Measurements from ENCODE around the gene GNB1.

The GNB1 gene

GRCh38 chr1:1794999-1795398, 95.9 kb downstream of the GNB1 start (continued):
- no peak for TF ChIP-seq CREB5 (CRISPR knock-in tag; IDR thresholded peaks at IDR 0.05; ENCODE audit: low read depth)
- TF ChIP-seq CSRNP3 (CRISPR knock-in tag; IDR thresholded peaks at IDR 0.05): no peak
- no peak for TF ChIP-seq ZNF8 (CRISPR knock-in tag; IDR thresholded peaks at IDR 0.05)
- TF ChIP-seq ZNF70 (CRISPR knock-in tag; IDR thresholded peaks at IDR 0.05): no peak
- TF ChIP-seq ISL1 (CRISPR knock-in tag; IDR thresholded peaks at IDR 0.05): no peak

- TF ChIP-seq ISL1 (CRISPR knock-in tag; IDR thresholded peaks at IDR 0.05): no peak
- no peak for ATAC-seq
These were observed 97.2 kb downstream of the GNB1 start for GRCh38 chr1:1793481-1794244.

- TF ChIP-seq ZC3H10 (CRISPR knock-in tag; IDR thresholded peaks at IDR 0.05) (no peak), ESRRG (CRISPR knock-in tag; IDR thresholded peaks at IDR 0.05) (no peak), TCF4 (CRISPR knock-in tag; IDR thresholded peaks at IDR 0.05; ENCODE audit: borderline replicate concordance) (no peak), SNAI2 (CRISPR knock-in tag; IDR thresholded peaks at IDR 0.05) (no peak), PATZ1 (CRISPR knock-in tag; IDR thresholded peaks at IDR 0.05; ENCODE audit: borderline replicate concordance) (no peak), ZNF8 (CRISPR knock-in tag; IDR thresholded peaks at IDR 0.05) (no peak), CSDC2 (CRISPR knock-in tag; IDR thresholded peaks at IDR 0.05) (no peak), ZNF70 (CRISPR knock-in tag; IDR thresholded peaks at IDR 0.05) (no peak), CREB5 (CRISPR knock-in tag; IDR thresholded peaks at IDR 0.05; ENCODE audit: low read depth) (no peak), TSHZ2 (CRISPR knock-in tag; IDR thresholded peaks at IDR 0.05) (no peak), ISL1 (CRISPR knock-in tag; IDR thresholded peaks at IDR 0.05) (no peak), RARB (CRISPR knock-in tag; IDR thresholded peaks at IDR 0.05) (no peak), ZFP30 (CRISPR knock-in tag; IDR thresholded peaks at IDR 0.05) (no peak), ARNTL (CRISPR knock-in tag; IDR thresholded peaks at IDR 0.05; ENCODE audit: borderline replicate concordance, low read depth) (no peak), OSR1 (CRISPR knock-in tag; IDR thresholded peaks at IDR 0.05) (no peak)
- ATAC-seq: peak; percentile 53; the same call in 2 of the 3 replicates
These were observed 102.0 kb downstream of the GNB1 start for GRCh38 chr1:1788646-1789431.

- no peak for ATAC-seq
- TF ChIP-seq CREB5 (CRISPR knock-in tag; IDR thresholded peaks at IDR 0.05; ENCODE audit: low read depth) (no peak), GLIS3 (CRISPR knock-in tag; IDR thresholded peaks at IDR 0.05) (no peak), ZFP3 (CRISPR knock-in tag; IDR thresholded peaks at IDR 0.05) (no peak), TOX (CRISPR knock-in tag; IDR thresholded peaks at IDR 0.05; ENCODE audit: borderline replicate concordance) (no peak), CSDC2 (CRISPR knock-in tag; IDR thresholded peaks at IDR 0.05) (no peak), OSR1 (CRISPR knock-in tag; IDR thresholded peaks at IDR 0.05) (no peak), TSHZ2 (CRISPR knock-in tag; IDR thresholded peaks at IDR 0.05) (no peak), ARNTL (CRISPR knock-in tag; IDR thresholded peaks at IDR 0.05; ENCODE audit: borderline replicate concordance, low read depth) (no peak)
These were observed 102.8 kb downstream of the GNB1 start for GRCh38 chr1:1788136-1788535.

Measured in SK-N-SH treated with all-trans-retinoic acid at 6 μM for 48 hours (cell line).